Stimulated activated CD4-positive, alpha-beta T cell treated with anti-CD3 and anti-CD28 coated beads, Interleukin-4, amount 100 ng/mL, for 4 hours (primary cell): ENCODE data around the gene ERMAP.

Experiments used
- DNase-seq, 2 experiments: peaks; one replicate each; pipeline ENCODE4 v3.0.0-alpha.2; 2020

ERMAP gene

GRCh38 chr1:42880384-42880783 lies 63.5 kb downstream of the ERMAP start:
- DNase-seq: no peak

- no peak for DNase-seq
Observed at GRCh38 chr1:42886046-42886739, 69.3 kb downstream of the ERMAP start.

- no peak for DNase-seq
Observed at GRCh38 chr1:42886800-42887199, 69.9 kb downstream of the ERMAP start.

GRCh38 chr1:42887366-42887765 lies 70.4 kb downstream of the ERMAP start:
- DNase-seq: no peak

- DNase-seq: no peak
Observed at GRCh38 chr1:42888013-42888633, 71.2 kb downstream of the ERMAP start.

GRCh38 chr1:42889264-42889663 lies 72.3 kb downstream of the ERMAP start:
- no peak for DNase-seq

GRCh38 chr1:42891465-42892138 lies 74.7 kb downstream of the ERMAP start:
- DNase-seq: no peak
